Medulla oblongata (tissue), 1 donor: ENCODE measurements around the gene COQ10A.
A peak's percentile ranks its signal among the peaks of the same experiment; 100 is the strongest.
"Not testable (repeated sequence)": the region's sequence is repeated elsewhere in the genome, so short reads cannot be mapped to it uniquely, and the experiment has no call there.

Experiments used
- DNase-seq: peaks from one replicate; pipeline ENCODE4 v3.0.0-alpha.2; 2015; ENCODE audit errors: extremely low spot score

Gene COQ10A

DNA sequence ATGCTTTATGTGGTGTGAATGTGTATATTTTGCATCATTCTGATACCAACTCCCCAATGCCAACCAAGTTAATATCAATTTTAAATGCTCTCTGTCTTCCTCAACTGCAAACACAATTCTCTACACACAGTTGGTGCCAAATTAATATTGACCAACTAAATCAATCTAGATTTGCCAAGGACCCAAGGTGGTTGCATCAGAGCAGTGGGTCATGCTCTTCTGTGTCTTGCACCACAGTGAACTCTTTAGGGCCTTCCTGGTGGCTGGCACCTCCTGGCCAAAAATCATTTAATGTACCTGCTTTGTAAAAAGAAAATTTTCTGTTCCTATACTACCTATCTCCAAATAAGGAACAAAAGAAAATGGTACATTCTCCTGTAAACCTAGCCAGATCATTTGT, 14.1 kb downstream of the COQ10A start:
- no peak for DNase-seq

DNA sequence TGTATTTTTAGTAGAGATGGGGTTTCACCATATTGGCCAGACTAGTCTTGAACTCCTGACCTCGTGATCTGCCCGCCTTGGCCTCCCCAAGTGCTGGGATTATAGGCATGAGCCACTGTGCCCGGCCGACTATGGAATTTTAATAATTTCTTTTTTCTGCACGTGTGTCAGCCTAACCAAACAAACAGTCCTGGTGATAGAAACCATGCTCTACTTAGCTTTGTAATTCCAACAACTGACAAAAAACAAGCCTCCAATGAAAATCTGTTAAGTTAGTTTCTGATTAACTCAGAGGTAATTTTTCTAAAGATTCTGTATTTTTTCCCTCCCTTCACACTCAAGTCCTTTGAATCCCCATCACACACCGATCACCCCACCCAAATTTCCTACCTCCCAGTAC, 15.3 kb downstream of the COQ10A start:
- DNase-seq: no peak

DNA sequence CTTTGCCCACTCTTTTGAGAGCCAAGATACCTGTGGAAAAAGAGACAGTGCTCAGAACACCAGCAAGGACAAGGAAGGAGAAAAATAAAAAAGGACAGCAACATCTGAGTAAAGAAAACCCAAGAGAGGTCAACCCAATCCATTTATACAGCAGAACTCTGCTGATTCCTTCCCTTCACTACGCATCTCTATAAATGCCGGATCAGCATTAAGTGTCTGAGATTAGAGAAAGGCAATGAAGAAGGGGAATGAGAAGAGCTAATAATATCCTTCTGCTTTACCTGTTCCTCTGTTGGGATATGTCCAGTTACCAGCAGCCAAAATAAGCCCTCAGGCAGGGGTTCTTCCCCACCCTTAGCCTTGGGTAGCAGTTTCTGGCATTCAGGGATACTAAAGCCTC, 15.8 kb downstream of the COQ10A start:
- no peak for DNase-seq

DNA sequence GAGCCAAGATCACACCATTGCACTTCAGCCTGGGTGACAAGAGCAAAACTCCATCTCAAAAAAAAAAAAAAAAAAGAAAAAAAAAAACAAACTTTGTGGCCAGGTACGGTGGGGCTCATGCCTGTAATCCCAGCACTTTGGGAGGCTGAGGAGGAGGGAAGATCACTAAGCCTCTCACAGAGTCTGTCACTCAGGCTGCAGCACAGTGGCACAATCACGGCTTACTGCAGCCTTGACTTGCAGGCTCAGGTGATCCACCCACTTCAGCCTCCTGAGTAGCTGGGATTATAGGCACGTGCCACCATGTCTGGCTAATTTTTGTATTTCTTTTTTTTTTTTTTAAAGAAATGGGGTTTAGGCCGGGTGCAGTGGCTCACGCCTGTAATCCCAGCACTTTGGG, 17.5 kb downstream of the COQ10A start:
- not testable (repeated sequence) for DNase-seq

DNA sequence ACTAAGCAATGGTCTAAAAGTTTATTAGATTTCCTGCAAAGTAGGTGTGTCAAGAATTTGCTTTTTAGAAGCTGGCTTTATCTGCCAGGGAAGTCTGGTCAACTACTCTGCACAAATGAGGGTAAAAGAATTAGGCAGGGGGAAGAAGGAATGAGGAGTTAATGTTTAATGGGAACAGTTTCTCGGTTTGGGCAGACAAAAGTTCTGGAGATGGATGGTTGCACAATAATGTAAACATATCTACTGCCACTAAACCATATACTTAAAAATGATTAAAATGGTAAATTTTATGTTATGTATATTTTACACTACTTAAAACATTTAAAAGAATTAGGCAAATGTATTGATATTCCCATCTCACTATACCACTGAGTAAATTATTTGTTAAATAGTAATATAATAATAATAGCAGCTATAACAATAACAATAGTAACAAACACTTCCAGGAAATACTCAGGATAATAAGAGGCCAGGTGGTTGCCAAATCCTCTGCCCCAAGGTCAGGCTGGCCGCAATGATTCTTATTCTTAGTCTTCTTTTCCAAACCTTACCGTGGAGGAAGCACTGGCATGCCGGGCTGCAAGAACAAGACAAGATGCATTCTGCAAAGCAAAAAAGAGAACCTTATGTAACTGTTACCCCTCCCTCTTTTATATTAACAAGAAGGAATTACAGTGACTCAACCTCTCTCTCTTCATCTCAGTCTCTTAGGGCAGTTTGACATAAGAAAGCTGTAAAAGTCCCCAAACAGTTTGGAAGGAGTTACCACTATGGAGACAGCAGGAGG, 19.5 kb downstream of the COQ10A start:
- DNase-seq: no peak

DNA sequence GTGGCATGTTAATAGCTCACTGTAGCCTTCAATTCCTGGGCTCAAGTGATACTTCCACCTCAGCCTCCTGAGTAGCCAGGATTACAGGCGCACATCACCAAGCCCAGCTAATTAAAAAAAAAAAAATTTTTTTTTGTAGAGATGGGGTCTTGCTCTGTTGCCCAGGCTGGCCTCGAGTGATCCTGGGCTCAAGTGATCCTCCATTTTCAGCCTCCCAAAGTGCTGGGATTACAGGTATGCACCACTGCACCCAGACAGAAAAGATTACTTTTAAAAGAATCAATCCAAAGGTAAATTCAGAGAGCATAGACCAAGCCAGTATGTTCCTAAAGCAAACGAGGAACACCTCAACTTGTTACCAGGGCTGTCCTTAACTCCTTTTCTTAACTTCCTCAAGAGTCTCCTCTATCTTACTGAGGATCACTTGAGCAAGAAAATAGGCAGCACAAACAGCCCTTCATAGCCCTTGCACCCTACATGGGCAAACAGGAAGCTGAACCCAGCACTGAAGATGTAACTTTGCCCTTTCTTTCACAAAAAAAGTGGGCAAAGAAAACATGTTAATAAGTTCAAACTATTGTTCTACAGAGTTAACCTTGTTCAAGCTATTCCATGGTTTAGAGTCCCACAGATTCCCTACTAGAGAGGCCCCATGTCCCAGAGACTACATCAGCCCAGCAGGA, 22.1 kb downstream of the COQ10A start:
- DNase-seq: no peak

DNA sequence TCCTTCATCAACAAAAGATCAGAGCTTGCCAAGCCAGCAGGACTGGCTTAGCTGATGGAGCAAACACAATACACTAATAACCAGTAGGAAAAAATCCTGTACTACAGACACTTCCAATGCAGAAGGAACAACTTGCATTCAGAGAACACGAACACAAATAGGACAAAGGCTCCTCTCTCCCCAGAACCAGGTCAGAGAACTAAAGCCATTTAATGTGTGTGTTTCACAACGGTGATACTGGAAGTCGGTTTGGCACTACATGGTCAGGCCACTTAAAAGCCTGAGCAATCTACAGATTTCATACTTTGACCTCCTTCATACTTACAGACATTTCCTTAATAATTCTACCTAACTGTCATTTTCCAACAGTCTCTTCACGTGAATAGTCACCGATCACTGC, 27.1 kb downstream of the COQ10A start:
- no peak for DNase-seq

DNA sequence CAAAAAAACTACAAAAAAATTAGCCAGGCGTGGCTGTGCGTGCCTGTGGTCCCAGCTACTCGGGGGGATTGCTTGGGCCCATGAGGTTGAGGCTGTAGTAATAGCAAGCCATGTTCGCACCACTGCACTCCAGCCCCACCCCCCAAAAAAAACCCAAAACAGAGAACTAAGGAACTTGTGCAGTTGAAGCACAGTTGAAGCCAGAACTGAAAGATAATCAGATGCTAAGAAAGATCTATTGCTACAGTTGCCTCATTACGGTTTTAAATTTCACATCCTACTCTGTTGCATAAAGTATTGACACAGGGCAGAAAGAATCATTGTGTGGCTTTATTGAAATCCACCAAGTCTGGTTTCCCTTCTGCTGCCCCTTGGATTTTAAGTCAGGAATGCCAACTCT, 29.6 kb downstream of the COQ10A start:
- no peak for DNase-seq

DNA sequence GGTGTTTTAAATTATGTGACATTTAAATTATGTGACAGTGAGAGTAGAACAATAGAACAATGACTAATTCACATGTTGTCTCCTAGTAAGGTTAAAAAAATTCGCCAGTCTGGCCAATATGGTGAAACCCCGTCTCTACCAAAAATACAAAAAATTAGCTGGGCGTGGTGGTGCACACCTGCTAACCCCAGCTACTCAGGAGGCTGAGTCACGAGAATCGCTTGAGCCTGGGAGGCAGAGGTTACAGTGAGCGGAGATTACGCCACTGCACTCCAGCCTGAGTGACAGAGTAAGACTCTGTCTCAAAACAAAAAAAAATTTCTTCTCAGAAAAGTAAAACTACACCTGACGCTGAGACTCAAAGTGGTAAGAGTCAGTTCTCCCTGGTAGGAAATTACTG, 30.7 kb downstream of the COQ10A start:
- DNase-seq: no peak

DNA sequence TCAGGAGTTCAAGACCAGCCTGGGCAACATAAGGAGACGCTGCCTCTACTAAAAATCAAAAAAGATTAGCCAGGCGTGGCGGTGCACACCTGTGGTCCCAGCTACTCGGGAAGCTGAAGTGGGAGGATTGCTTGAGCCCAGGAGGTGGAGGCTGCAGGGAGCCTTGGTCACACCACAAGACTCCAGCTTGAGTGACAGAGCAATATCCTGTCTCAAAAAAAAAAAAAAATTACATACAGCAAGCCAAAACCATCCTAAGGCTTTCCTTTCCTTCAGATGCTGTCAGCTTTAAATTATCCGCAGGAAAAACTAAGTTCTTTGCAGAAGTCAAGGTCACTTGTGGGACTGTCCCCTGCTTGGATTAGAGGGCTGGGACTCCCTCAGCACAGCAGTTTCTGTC, 32.1 kb downstream of the COQ10A start:
- no peak for DNase-seq

DNA sequence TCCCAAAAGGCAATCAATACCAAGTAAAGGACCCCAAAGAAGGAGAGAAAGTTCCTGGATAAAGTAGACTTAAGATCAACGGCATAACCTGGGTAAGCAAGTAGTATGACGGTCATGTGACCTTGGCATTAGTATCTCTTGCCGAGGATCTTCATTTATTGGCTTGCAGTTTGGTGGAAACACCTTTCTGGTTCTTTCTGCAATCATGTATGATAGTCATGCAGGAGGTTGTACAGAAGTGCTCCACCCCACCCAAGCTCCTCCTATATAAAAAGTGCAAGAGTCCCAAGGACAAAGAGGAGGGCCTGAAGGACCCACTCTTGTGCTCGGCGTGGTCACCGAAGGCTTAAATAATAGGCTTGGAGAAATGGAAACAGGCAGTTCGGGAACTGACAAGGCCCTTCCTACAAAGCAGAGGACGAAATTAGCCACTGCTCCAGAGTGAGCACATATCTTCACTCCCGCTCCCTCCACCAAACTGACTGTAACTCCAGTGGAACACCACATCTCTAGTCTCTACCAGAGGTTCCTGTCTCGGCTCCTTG, 32.6 kb downstream of the COQ10A start:
- peak; percentile 9 for DNase-seq

DNA sequence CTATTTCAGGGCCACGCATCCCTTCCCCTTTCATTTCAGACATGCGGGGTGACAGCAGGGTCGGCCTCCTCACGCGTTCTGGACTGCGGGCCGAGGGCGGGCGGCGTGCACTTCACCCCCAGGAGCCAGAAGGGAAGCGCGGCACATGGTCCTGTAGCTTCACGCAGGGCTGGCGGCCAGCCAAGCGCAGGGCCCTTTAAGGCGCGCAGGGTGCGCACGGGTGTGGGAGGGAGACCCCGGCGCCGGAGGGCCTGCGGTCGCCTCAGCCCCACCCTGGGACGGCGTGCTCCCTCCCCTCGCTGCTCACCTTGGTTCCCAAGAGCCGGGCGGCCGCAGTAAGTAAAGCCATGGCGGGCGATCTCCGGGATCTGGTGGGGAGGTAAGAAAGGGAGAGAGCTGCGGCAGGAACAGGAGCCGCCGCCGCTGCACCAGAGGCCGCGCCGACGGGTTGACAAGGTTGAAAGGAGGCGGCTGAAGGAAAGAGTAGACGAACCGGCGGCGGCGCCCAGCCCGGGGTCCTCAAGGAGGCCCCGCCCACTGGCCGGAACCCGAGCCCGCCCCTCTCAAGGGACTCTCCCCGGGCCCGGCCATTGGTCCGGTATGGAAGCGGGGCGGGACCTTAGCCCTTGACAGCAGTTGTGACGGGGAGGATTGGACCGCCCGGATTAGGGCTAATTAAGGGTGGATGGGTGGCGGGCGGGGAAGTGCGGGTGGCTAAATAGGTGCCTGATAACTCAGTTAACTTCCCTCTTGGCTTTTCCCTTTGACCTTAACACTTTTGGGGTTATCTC, 33.3 kb downstream of the COQ10A start, which contains the start of gene CS:
TSS of gene CS (minus strand) at position 478 of the 791 bp plus-strand sequence. CDS start at position 349, 129 bp downstream.
- DNase-seq: peak; percentile 99

DNA sequence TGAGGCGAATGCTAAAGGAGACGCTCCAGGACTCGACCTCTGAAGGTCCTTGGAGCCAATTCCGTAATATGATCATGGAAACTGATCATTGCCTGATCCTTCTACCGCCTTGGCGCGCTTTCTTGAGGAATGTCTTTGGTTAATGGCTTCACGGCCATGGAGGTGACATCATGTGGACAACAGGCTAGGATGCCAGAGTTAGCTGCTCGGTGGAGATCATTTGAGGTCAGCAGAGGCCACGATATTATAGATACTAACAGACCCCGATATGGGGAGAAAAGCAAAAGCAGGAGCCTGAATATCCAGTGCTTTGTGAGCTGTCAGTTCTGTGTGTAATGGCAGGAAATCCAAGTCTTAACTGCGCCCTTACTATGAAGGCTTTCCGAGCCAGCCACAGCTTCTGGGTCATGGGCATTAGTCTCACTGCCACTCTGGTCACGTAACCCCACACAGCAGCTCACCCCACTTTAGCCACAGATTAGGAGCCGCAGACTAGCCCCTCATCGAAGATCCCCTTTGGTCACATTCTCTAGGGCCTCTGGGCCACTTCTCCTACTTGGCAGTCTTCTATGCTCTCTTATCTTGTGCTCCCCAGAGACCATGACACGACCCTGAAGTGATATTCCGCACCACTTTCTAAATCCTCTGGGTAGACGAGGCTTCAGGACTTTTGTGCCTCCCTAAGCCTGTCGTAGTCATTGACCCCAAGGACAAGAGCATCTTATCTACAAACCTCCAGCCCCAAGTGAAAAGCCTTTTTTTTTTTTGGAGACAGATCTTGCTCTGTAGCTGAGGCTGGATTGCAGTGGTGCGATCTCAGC, 34.1 kb downstream of the COQ10A start:
- DNase-seq: no peak

DNA sequence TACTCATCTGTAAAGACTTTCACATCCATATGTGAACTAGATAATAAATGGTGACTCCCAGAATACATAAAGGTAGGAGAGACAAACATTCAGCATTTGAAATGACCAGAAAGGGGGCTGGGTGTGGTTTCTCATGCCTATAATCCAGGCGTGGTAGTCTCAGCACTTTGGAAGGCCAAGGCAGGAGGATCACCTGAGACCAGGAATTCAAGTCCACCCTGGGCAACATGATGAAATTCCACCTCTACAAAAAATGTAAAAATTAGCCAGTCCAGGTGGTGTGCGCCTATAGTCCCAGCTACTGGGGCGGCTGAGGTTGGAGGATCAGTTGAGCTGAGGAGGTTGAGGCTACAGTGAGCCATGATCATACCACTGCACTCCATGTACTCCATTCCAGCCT, 37.5 kb downstream of the COQ10A start:
- DNase-seq: no peak

DNA sequence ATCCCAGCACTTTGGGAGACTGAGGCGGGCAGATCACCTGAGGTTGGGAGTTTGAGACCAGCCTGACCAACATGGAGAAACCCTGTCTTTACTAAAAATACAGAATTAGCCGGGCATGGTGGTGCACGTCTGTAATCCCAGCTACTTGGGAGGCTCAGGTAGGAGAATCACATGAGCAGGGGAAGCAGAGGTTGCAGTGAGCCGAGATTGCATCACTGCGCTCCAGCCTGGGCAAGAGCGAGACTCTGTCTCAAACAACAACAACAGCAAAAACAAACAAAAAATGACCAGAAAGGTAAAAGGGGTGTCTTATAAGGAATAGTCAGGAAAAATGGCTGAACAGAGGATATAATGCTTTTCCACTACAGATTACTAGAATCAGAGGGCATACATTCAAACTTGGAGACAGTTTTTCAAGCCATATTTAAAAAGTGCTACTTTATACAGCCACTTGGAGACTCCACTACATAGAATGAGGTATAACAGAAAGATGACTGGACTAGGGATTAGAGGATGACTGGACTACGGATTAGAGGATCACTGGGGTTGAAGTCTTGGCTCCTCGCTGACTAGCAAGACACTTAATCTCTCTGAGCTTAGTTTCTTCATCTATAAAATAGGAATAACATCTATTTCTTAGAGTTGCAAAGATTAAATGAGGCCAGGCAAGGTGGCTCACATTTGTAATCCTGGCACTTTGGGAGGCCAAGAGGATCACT, 38.3 kb downstream of the COQ10A start:
- no peak for DNase-seq

DNA sequence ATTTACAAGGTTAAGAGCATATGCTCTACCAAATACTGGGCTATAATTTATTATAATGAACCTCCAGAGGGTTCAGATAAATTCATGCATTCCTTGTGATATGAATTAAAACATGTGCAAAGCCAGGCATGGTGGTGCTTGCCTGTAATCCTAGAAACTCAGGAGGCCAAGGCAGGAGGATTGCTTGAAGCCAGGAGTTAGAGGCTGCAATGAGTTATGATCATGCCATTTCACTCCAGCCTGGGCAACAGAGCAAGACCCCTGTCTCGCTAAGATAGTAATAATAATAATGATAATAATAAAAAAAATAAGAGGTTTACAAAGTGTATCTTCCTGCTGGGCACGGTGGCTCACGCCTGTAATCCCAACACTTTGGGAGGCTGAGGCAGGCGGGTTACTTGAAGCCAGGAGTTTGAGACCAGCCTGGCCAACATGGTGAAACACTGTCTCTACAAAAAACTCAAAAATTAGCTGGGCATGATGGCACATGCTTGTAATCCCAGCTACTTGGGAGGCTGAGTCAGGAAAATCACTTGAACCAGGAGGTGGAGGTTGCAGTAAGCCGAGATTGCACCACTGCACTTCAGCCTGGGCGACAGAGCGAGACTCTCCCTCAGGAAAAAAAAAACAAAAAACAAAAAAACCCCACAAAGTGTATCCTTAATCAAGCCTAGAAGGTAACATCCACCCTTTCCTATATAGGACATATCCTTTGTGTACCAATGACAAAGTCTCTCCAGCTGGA, 40.7 kb downstream of the COQ10A start:
- DNase-seq: no peak

DNA sequence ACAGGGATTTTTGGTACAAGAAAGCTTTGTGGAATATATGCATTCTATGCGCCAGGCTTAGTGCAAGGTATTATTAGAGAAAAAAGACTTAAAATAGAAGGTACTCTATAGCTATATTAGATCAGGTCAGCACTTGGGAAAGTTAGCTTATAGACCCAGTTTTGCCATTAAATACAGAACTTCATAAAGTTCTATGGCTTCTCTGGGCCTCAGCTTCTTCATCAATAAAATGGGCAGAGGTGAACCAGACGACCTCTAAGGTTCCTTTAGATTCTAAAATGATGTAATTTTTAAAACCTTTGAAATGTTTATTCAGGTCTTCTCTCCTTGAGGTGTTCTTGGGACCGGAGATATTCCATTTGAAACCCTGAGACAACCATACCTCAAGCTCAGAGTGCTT, 42.0 kb downstream of the COQ10A start:
- DNase-seq: no peak

DNA sequence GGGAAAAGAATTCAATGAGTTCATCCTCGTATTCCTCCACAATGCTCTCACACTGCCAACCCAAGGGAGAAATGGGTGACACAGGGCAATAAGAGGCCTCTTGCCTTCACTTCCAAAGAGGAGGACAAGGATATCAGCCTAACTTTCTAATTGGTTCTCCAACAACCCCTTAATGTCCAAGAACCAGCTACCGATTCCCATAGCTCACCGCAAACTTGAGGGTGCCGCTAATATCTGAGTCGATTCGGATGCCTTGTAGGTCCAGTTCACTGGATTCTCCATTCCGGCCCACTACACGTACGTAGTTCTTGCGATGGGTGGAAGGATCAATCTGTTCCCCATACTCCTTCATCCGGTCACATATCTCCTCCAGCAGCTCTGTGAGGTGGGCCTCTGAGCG, 44.3 kb downstream of the COQ10A start:
- no peak for DNase-seq

DNA sequence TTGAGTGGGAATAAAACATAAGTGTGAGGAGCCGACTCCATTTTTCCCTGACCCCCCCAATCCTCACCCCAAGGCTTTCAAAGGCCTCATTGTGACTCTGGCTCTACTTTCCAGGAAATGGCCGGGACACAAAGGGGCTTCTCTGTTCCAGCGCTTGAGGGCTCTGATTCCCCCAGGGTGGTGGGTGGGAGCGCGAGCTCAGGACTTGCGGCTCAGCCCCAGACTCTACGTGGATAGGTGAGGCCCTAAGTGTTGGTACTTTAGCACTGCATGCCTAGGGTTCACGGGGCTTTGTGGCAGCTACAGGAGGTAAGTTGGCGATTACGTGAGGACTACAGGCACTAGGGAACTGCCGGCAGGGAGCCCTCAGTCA, 48.5 kb downstream of the COQ10A start:
- peak; percentile 87 for DNase-seq
